NOMO-1 (cell line): ENCODE results near the gene NOS3.

Experiments
- DNase-seq, 2 experiments: peaks; one replicate each; lab custom pipeline; 2025; ENCODE audit not compliant: unreplicated experiment in 2 of 2; lab: John Stamatoyannopoulos, UW

The NOS3 gene

DNA sequence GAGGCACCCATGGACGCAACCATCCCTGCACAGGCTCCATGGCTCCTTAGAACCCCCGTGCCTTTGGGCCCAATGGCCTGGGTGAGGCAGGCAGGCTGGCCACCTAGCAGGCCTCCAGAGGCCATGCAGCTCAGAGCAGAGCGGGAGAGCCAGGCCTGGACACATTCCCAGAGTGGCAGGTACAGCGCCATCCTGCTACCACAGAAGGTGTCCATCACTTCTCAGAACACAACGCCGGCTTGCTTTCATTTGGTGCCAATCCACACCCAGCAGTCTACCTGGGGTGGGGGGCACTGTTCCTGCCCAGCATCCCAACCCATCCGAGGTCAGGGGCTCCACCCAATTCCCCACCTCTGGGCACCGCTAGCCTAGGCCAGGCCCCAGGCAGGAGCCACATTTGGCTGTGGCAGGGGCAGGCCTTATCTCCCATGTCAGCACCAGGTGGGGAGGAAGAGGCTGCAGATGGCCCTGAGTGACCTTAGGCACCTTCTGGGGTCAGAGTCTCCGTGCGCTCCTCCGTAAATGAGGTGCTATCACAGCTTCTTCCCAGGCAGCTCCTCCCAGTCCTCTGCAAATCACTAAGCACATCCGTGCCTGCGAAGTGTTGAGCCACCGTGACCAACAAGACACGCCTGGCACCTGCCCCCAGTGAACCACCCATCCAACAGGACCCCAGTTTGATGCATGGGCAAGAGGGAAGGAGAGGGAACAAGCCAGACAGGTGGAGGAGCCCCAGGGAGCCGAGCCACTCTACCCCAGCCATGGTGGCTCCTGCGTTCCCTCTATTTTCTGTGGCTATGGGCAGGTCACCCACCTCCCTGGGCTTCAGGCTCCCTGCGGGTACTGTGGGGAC, 26.9 kb upstream of the NOS3 start:
- DNase-seq = no peak

DNA sequence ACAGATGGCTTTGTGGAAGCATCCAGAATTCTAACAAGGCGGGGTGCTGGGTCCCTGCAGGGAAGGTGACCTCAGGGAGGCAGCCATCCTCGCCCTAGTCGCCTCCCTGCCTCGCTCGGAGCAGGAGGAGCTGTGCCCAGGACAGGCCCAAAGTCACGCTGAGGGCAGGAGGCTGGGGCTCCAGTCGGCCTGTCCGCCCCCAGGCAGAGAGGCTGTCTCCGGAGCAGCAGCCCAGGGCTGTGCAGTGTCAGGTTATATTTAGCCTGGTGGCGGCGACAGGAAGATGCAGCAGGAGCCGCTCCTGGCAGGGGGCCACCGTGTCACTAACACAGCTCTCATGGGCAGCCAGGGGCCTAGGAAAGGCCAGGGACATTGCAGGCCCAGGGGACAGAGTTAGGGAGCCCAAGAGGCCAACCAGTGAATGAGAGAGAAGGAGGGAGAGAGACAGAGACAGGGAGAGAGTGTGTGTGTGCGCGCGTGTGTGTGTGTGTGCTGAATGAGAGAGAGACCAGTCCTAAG, 26.2 kb upstream of the NOS3 start:
- no peak for DNase-seq

DNA sequence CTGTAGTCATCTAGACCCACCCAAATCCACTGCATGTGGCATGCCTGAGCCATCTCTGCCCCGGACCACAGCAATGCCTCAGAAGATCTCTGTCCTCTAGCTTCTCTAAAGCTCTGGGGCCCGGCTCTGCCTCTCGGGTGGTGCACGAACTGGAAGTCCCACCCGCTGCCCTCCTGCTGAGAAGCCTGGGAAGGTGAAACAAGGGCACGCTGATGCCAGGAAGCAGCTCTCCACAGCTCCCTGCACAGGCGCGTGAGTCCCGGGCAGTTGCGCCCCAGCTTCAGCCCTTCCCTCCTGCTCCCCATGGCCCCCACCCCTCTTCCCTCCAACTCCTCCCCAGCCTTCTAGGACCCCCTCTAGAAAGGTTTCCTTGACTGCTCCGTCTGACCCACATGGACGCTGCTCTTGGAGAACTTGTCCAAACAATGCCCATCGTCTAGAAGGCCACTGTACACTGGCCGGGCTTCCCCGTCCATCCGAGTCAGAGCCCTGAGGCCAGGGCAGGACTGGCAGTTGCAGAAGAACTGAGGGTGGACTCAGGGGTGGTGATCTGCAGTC, 25.5 kb upstream of the NOS3 start:
- DNase-seq = no peak

DNA sequence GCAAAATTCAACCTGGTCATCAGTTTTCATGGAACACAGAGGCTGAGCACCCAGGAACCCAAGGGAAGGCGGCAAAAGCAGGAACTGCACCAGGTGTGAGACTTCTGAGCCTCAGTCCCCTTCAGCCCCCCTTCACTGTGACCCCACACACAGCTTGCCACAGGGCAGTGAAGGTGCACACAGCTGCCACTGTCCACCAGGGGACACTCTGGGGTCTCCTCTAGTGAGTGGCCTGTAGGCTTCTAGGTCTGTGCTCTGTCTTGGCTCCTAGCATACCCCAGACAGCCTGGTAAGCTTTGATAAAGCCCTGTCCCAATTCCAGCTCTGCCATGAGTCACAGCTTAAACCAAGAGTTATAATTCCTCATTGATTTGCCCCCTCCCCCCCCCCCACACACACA, 24.8 kb upstream of the NOS3 start:
- no peak for DNase-seq

DNA sequence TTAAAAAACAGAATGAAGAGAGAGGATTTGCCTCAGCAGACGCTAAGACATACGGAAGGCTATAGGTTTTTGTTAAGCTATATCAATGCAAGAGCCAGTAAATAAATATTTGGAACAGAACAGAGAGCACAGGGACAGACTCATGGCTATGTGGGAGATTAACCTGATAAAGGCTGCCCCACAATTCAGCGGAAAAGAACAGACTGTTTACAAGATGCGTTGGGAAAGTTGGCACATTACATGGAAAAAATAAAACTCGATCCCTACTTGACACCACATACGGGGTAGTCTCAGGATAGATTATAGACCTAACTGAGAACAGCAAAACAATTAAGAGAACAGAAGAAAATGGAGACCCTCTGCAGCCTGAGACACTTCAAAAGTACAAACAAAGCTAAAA, 23.5 kb upstream of the NOS3 start:
- no peak for DNase-seq

DNA sequence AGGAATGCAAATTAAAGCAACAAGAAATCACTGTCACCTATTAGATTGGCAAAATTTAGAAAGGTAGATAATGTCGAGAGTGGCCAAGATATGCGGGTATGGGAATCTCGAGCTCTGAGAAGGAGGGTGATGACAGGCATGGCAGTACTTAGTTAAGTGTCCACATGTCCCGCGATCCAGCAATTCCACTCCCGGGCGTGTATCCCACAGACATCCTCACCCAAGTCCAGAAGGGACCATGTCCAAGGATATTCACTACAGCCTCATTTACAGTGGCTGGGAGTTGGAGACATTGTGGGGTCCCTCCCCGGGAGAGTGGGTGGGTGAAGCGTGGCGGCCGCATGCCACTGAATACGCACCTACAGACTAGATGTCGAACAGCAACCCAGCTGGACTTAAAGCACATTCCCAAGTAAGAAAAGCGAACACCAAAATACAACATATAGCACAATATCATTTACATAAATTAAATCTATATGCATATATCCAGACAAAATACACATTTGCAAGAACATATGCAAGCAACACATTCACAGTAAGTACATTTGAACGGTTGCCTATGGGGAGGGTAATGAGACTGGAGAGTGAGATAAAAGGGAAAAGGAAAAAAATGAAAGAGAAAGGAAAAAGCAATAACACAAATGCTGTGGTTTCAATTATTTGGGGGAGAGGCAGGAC, 22.6 kb upstream of the NOS3 start:
- no peak for DNase-seq

DNA sequence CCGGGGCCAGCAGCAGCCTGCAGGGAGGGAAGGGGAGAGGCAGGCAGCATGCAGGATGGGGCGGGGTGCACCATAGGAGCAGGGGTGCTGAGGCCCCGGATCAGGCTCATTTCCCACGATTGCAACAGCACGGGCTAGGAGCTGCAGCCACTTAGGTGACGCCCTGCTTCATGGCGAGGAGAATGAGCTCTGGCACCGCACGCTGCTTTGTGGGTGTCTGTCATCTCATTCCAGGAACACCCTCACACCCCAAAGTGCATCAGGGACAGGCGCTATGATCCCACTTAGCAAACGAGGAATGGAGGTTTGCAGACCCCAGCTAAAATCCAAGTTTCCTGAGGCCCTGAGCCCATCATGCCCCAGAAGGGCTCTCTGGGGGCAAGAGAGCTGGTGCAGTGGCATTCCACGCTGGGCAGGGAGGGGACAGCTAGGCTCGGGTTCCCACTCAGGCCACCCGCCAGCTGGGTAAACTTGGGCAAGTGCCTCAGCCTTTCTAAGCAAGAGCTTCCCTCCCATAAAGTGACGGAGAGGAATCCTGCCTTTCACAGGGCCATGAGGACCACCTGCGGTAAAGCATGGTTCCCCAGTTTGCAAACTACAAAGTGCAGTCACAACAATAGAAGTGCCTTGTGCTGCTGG, 22.0 kb upstream of the NOS3 start:
- DNase-seq = no peak

DNA sequence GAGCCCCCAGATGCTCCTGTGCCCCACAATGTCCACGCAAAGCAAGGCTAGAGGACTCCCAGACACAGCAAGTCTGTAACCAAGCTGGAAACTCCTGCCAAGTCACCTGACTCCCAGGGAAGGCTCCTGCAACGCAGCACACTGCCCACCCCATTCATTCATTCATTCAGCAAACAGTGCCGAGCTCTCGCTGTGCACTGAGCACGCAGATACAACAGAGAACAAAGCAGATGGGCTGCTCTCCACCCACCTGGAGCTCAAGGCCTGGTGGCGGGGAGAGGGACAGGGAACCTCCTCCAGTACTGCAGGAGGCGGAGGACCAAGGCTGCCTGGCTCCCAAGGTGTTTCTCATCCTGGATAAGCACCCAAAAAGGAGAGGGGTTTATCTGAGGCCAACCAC, 21.3 kb upstream of the NOS3 start:
- DNase-seq = no peak

DNA sequence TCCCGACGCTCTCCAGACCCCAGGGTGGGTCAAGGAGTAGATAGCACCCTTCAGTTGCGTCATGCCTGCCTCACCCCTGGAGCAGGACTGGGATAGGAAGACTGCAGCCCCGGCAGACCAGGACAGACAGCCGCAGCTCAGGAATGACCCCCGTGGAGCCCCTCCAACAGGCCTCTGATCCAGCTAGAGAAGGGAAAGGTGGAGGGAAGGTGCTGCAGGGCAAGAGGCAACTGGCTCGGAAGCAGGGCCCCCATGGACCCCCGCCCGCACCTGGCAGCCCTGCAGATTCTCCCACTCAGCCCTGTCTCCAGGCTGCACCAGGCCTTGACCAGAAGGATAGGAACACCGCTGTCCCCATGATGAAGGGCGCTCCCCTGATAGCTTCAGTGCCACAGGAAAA, 20.4 kb upstream of the NOS3 start:
- no peak for DNase-seq

DNA sequence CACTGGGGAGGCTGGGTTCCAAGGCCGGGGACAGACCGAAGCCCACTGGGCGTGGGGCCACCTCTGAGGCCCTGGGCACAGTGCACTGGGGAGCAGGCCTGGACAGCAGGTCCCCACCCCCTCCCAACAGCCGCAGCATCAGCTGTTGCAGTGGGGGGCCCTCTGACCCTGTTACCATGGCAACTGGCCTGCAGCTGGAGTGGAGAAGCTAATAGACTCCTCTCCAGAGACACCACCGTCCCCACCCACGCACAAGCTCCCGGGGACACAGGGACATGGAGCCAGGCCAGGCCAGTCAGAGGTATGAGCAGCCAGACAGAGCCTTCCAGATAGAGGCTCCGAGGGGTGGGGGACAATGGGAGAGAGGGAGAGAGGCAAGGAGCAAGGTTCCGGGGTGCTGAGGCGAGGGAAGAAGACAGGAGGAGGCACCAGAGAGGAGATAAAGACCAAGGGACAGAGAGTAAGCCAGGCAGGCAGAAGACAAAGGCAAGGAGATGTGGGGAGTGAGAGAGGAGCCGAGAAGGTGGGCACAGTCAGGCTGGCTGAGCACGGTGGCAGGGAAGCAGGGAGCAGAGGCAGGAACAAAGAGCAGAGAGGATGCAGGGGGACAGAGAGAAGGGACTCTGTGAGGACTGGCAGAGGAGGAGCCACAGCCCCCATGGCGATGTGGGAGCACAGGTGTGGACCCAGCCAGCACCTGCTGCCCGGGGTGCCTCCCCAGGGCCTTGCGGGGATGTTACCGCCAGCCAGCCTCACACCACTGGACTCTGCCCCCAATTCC, 19.4 kb upstream of the NOS3 start:
- no peak for DNase-seq

DNA sequence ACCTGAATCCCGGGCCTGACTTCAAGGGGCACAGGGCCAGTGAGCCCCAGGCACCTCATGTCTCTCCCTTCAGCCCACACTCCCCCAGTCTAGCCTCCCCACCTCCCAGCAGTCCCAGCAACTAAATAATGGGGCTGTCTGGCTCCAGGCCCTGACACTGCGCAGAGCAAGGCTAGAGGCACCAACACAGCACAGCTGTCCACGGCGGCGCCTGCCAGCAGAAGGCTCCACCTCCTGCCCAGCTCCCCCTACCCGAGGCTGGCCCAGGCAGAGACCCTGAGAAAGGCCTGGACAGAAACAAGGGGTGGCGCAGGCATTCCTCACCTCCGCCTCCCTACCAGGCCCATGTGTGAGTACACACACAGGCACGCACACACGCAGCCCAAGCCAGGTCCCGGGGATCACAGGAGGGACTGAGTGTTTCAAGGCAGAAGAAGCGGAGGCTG, 18.8 kb upstream of the NOS3 start:
- no peak for DNase-seq

DNA sequence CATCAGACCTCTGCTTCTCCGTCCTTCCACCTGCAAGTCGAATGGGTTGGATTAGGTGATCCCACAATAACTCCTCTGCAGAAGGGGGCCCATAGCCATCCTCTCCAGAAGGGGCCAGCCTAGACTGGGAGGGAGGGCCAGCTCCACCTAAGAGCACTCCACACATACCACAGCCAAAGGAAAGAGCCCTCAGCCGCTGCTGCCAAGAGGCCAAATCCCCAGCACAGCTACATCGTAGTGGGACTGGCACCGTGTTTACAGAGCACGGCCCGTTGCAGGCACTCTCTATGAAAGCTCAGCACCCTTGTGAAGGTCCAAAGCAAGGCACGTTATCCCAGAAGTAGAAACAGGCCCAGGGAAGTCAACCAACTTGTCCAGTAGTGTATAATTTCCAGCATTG, 18.1 kb upstream of the NOS3 start:
- no peak for DNase-seq

DNA sequence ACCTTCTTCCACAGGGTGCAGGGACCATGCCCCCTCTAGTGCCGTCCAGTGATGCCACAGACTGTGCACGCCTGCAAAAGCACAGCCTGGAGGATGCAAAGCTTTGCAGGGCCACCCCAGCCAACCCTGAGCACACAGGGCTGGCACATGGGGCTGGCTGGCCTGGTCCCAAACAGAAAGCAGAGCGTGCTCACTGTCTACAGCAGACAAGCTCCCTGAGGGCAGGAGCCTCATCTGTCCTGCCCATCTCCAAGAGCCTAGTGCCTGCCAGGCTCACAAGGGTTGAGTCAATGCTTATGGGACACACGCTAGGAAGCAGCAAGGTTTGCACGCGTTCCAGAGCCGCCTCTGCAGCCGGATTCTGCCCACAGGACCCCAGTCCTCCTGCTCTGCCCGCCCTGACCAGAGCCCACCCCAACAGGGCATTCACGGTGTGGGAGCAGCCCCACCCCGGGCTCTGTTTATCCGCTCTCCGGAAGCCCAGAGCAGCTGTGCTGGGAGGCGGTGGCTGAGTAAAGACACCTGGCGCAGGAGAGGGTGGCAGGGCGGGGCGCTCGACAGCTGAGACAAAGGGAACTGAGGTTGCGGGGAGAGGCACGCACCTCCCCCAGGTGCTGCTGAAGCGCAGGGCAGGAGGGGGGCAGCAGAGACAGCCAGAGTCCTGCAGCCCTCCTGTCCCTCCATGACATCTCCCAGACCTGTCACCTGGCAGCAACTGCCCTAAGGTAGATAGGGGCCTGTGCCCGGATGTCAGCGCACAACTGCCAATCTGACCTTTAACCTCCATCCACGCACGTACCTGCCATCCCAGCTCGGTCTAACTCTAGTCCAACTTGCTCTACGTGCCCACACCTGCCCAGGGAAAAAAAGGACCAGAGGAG, 17.0 kb upstream of the NOS3 start:
- DNase-seq = no peak

DNA sequence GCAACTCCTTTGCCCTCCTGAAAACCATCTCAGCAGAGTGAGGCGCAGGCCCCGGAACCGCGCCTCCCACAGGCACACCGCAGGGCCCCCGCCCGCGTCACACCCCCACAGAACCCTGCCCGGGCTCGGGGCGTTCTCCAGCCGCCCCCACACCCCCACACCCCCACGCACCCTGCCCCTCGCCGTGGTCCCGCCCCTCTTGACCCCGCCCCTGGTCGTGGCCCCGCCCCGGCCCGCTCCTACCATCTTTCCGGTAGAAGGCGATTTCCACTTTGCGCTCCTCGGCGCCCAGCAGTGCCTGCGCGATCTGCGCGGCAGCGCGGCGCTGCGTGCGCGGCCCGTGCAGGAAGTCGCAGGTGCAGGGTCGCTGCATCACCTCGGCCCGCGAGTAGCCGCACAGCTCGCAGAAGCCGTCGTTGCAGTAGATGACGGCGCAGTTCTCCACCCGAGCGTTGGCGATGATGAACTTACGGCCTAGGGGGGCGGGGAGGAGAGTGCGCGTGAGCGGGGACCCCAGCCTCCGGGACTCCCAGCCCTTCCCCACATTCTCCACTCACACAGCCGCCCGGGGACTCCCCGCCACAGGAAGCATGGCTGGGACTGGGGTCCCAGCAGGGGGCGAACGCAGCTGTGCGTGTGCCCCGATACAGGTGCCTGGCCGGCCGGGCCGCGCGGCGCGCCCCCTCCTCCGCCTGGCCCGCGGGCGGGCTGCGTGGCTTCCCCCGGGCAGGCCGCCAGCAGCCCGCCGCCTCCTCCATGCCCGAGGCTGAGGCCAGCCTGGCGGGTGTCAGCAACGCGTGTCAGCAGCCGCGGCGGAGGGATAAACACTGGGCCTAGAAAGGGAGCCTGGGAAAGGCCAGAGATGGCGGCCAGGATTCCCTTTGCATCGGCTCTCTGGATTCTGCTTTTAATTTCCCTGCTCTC, 16.1 kb upstream of the NOS3 start:
- no peak for DNase-seq

DNA sequence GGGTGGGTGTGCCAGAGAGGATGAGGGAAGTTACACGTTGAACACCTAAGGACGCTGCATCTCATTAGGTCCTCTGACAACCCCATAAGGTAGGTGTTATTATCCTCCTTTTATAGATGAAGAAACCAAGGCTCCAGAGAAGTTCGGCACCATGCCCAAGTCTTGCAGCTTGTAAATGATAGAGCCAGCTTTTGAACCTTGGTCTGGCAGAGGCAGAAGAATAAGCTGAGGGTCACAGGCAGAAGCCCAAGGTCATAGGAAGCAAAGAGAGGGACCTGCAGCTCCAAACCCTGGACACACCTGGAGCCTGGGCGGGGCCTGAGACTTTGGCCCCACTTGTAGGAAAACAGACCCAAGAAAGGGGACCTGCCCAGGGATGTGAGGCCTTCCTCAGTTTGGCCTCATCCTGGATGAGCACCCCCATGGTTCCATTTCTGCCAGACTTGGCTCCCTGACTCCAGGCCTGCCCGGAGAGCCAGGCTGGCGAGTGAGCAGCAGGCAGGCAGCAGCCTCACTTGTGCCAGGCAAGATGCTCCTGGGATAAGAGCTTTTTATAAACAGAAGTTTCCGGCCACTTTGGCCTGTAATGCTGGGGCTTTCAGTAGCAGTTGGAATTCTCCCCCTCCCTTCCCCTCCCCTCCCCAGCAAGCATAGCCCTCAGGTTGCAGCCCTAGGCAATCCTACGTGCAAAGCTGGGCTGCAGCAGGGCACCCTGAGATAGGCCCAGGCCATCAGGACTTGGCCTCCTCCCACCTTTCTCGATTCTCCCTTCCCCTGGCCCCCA, 15.1 kb upstream of the NOS3 start:
- no peak for DNase-seq

DNA sequence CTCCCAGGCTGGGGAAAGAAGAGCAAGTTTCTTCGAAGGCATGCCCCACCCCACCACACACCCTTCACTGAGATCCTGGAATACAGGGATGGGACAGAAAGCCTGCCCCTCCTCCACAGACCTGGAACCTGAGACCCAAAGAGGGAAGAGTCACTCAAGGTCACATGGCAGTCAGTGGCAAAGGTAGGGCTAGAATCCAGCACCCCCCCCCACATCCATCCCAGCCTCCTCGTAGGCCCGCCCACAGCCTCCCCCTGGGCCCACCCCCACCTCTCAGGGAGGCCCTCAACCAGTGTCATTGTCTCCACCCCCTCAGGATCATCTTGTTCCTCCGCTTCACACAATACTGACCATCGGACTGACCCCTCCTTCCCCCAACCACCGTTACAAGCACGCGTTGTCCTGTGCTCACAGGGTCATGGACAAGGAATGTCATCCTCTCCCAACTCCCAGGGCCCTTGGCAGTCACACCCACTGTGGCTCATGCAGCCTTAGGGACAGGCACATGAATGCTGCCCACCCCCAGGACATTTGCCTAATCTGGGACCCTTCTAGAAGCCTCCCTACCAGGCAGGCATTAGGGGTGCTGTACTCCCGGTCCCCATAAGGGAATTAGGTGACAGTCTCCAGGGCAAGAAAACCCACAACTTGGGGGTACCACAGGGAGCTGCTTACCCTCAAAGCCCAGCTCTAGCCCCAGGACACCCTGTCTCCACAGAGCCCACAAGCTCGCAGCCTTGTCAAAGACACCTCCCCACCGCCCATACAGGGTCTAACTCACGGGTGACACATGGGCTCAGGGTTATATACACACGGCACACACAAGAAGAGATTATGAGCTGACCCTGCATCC, 14.1 kb upstream of the NOS3 start:
- DNase-seq = no peak
